GM21737 (cell line): ENCODE data around the gene ZFHX2.

Experiments used
- ATAC-seq: cut with Tn5 transposase; IDR thresholded peaks from one replicate; pipeline ENCODE4 v1.9.1; 2021; ENCODE audit warnings: mild to moderate bottlenecking, moderate library complexity; ENCODE audit not compliant: unreplicated experiment

ZFHX2 gene

GRCh38 chr14:23573384-23574015 is 21.9 kb upstream of the ZFHX2 start:
- ATAC-seq: no peak

GRCh38 chr14:23572836-23573235 is 21.3 kb upstream of the ZFHX2 start:
- ATAC-seq: no peak

GRCh38 chr14:23572524-23572828 is 20.9 kb upstream of the ZFHX2 start:
- no peak for ATAC-seq

- no peak for ATAC-seq
These were observed 20.3 kb upstream of the ZFHX2 start for GRCh38 chr14:23571701-23572523.

GRCh38 chr14:23570806-23571483 is 19.4 kb upstream of the ZFHX2 start:
- ATAC-seq: no peak

GRCh38 chr14:23569443-23570151 is 18.0 kb upstream of the ZFHX2 start:
- ATAC-seq: no peak

- ATAC-seq: no peak
These were observed 17.2 kb upstream of the ZFHX2 start for GRCh38 chr14:23568600-23569331.

- no peak for ATAC-seq
These were observed 16.5 kb upstream of the ZFHX2 start for GRCh38 chr14:23568021-23568599.

- peak; percentile 82 for ATAC-seq
These were observed 15.8 kb upstream of the ZFHX2 start, which contains the start of gene AP1G2 for GRCh38 chr14:23567186-23568020. Gene AP1G2, minus strand, starts transcription at chr14:23567791. Its CDS starts 477 bp downstream, at chr14:23567314.

- ATAC-seq: no peak
These were observed 15.2 kb upstream of the ZFHX2 start for GRCh38 chr14:23566778-23567185.

- ATAC-seq: no peak
These were observed 14.7 kb upstream of the ZFHX2 start for GRCh38 chr14:23566112-23566777.

- no peak for ATAC-seq
These were observed 14.1 kb upstream of the ZFHX2 start for GRCh38 chr14:23565626-23566025.

GRCh38 chr14:23564876-23565275 is 13.3 kb upstream of the ZFHX2 start:
- ATAC-seq: no peak

GRCh38 chr14:23564181-23564812 is 12.7 kb upstream of the ZFHX2 start:
- ATAC-seq: no peak

GRCh38 chr14:23563473-23564180 is 12.1 kb upstream of the ZFHX2 start:
- no peak for ATAC-seq

- ATAC-seq: no peak
These were observed 11.4 kb upstream of the ZFHX2 start for GRCh38 chr14:23562822-23563472.
